Fibroblast of pulmonary artery (primary cell): Measurements from ENCODE around the gene GALNT3.
A peak's percentile ranks its signal among the peaks of the same experiment; 100 is the strongest.

Experiments used
- DNase-seq: peaks from one replicate; pipeline ENCODE4 v3.0.0-alpha.2; 2010; ENCODE audit warnings: low read depth
- H3K4me3 ChIP-seq: replicated peaks from 2 replicates; pipeline ENCODE4 v1.5.1; 2011; ENCODE audit warnings: low read depth, mild to moderate bottlenecking, control low read depth, low read length, moderate library complexity
- TF ChIP-seq, protein P1 (sequence below): IDR thresholded peaks from 2 replicates; pipeline ENCODE4 v1.5.1; 2011; ENCODE audit warnings: mild to moderate bottlenecking, control low read depth, low read length, inconsistent platforms; ENCODE audit errors: missing control alignments

GALNT3 gene

DNA sequence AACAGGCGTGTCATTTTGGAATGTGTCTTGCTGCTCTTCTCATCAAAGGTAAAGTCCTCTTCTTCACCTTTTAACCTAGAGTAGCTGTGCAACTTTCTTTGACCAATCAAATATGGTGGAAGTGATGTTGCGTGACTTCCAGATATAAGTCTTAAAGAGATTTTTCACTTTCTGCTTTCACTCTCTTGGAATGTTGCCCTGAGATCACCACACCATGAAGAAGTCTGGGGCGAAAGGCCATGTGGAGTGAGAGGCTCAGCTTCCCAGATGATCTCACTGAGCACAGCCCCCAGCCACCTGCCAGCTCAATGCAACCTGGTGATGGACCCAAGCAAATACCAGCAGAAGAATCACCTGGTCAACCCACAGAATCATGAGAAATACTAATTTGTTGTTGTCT, 7.1 kb upstream of the GALNT3 start:
- H3K4me3 ChIP-seq = no peak overlapping the region
- TF ChIP-seq, protein P1, sequence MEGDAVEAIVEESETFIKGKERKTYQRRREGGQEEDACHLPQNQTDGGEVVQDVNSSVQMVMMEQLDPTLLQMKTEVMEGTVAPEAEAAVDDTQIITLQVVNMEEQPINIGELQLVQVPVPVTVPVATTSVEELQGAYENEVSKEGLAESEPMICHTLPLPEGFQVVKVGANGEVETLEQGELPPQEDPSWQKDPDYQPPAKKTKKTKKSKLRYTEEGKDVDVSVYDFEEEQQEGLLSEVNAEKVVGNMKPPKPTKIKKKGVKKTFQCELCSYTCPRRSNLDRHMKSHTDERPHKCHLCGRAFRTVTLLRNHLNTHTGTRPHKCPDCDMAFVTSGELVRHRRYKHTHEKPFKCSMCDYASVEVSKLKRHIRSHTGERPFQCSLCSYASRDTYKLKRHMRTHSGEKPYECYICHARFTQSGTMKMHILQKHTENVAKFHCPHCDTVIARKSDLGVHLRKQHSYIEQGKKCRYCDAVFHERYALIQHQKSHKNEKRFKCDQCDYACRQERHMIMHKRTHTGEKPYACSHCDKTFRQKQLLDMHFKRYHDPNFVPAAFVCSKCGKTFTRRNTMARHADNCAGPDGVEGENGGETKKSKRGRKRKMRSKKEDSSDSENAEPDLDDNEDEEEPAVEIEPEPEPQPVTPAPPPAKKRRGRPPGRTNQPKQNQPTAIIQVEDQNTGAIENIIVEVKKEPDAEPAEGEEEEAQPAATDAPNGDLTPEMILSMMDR = no peak
- no peak for DNase-seq

DNA sequence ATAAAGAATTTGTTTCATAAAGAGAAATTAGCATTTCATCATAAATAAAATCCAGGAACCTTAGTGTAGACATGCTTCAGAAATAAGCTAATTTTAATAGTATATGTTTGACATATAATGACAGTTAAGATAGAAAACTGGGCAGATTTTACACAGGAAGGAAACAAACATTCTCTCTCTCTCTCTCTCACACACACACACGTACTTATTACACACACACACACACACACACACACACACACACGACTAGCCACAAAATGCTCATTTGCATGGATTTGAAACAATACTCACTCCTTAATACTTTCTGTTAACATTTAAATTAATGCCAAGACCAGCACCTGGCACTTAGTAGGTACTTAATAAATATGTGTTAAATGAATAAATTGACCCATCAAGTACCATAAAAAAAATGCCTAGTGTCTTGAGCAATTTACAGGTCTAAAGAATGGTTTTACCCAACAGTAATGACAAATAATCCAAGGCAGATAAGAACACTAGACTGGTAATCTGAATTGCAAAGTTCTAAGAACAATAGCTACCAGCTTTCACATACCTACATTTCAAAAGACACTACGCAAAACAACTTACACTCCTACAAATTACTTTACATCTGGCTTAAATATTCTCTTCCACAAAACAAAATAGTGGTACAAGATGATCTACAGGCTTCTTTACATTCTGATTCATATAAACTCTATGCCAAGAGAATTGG, 2.9 kb upstream of the GALNT3 start:
- no peak for DNase-seq
- H3K4me3 ChIP-seq = no peak overlapping the region
- TF ChIP-seq, protein P1 = no peak

DNA sequence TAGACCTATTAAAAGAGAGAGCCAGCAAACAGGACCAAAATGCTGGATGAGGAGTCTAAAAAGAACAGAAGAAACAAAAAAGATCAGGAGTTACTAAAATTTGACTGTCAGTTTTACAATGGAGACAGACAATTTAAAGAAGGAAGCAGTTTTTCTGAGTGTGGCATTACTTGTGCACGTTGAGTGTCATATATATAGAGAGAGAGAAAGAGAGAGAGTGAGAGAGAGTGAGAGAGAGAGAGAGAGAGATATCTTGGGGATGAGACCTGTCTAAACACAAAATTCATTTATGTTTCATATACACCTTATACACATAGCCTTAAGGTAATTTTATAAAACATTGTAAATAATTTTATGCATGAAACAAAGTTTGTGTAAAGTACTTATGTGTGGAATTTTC, 2.1 kb upstream of the GALNT3 start:
- TF ChIP-seq, protein P1 = no peak
- no peak for DNase-seq
- H3K4me3 ChIP-seq = no peak overlapping the region

DNA sequence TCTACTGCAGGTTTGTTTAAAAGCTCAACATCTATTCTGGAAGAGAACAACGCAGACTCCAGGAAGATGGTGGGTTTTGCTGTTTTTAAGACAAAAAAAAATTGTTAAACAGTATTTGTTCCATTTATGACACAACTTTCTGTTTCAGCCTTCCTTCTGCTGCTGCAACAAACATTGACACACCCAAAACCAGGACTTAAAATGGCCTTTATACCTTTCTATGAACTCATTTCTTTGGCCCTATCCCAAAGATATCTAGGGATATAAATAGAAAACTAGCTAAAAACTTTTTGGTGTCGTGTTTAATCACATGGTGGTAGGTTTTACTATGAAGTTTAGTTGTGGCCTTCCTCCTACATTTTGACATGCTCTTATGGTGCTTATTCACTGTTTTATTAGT, 964 bp upstream of the GALNT3 start:
- TF ChIP-seq, protein P1 = no peak
- H3K4me3 ChIP-seq = no peak overlapping the region
- no peak for DNase-seq

DNA sequence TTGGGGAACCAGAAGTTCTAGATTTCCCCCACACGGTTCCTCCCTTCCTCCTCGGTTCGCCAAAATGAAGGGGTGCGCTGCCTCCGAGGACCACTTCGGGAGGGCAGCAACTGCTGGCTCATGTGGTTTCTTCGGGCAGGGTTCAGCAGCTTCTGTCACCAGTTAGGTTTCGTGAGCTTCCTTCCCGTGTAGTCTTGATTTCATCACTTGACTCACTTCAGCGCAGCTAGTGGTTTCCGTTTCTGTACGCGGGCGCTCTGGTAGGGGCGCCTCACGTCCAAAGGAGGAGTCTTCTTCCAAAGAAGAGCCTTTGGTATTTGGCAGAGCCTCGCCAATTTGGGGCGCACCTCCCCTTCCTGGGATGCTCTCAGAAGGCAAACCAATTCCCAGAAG, 485 bp upstream of the GALNT3 start:
- peak; percentile 49 for DNase-seq
- peak overlapping the region; percentile 46 for H3K4me3 ChIP-seq
- TF ChIP-seq, protein P1 = no peak

DNA sequence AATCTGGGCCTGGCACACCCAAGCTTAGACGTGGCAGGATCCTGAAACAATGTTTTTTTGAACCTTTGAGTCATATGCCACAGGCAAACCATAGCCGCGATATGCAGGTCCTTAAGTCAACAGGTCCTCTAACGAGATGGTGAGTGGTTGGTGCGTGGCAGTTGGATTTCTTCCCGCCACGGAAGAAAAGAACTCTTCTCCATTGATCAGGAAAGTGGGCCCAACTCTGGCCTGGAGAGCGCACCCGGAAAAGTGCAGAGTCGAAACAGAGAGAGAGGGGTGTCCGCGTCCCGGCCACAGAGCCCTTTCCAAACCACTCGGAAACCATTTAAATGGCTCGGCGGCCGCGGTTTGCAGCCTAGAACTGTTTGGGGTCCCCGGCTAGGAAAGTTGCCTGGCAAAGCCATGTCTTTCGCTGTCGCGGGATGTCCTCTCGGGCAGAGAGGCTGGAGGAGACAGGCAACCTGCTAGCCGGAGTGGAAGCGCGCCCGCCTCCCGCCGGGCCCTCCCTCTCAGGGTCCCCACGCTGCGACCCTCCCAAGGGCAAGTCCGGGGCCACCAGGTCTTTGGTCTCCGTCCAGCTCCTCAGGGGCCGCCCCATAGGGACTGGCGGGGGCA, 777 bp downstream of the GALNT3 start:
- TF ChIP-seq, protein P1 = no peak
- no peak for DNase-seq
- peak overlapping the region; percentile 46 for H3K4me3 ChIP-seq

DNA sequence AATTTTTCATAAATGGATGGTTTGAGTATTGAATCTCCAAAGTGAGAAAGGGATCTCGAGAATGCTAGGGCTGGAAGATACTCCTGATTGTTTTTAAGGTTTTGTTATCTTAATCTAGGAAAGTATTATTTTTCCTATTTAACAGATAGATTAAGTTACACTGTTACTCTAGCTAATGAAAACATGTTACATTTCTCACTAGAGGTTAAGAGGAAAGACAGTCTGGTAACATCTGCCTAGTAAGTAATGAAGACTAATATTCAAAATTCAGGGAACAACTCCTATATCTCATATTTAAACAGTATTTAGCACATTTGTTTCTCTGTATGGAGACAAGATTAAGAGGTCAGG, 2.0 kb downstream of the GALNT3 start:
- H3K4me3 ChIP-seq = no peak overlapping the region
- TF ChIP-seq, protein P1 = no peak

More for the DNA sequence above, 2.0 kb downstream of the GALNT3 start:
- no peak for DNase-seq
